Mucosa of gallbladder (tissue), 1 donor: Measurements from ENCODE around the gene DLX1. TPM values are rescaled to one million over a fixed set of nuclear protein-coding genes. Genes with fewer than 3 reads are reported as not detected.
A peak's percentile ranks its signal among the peaks of the same experiment; 100 is the strongest.

ENCODE experiments used
- DNase-seq: peaks from one replicate; pipeline ENCODE4 v3.0.0-alpha.2; 2020; ENCODE audit warnings: low spot score
- total RNA-seq: library from RNA; stranded (reverse); gene quantifications from one replicate; pipeline ENCODE4 v1.2.1, GENCODE V29; 2021
- donor health status: DM: no; HTN: no; CAD: no.

DLX1 gene
- total RNA-seq, 1 donor from 2014 or later: 0.46 TPM

DNA sequence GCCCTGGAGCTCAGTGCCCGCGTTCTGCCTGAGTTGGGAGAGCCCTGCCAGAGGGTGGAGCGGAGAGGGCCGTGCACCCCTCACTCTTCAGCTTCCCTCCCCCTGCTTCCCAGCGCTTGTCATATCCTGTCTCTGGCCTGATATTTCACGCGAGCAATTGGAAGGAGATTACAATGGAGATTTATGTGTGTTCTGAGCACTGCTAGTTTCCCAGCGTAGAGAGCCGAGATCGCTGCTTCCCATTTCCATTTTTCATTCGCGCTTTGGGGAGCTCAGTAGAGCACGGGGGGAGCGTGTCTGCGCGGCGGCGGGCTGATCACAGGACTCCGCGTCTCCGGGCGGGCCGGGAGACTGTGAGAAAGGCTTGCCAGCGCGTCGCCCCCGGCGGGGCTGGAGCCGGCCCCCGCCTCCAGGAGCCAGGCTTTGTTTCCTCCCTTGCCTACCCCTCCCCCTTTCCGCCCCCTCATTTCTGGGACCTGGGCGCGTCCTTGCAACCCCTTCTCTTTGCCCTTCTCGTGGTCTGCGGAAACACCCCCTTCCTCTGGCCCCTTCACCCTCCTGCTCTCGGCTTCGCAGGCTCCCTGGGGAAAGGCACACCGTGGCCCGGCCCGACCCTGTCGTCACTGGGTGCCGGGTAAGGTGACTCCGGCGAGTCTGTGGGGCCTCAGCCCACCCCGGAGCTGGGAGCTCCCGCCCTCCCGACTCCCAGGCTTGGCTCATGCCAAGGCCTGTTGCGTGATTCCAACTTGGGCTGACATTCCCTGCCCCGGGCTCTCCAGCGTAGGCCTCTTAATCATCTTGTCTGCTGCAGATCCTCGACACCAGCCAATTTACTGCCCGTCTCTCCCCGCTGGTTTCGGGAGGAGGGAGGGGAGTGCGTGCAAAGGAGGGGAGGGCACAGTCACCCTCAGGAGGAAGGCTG lies 11.6 kb downstream of the DLX1 start:
- no peak for DNase-seq

DNA sequence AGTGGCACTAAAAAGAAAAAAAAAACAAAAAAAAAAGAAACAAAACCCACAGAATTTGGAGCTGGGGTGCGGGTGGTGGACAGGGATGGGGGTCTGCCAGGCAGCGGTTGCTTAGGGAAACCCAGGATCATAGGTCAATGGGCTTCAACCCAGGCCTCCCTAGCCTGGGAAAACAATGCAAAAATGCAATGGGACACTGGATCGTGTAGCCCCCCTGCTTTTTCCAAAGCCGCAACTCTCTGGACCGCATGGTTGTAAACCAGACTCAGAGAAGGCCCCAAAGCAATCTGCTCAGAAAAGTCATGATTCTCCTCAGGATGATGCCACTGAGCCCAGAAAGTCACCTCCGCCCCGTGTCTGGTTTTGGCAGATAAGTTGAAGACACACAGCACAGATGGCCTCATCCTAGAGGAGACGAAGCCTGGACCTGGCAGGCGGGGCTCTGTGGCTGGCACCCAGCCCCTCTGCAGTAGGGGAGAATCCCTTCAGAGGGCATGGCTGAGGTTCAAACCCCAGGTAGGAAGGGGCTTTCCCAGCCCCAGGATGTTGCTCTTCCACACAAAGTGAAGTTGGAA lies 12.3 kb downstream of the DLX1 start:
- no peak for DNase-seq

GRCh38 chr2:172098287-172098649 lies 13.0 kb downstream of the DLX1 start:
- no peak for DNase-seq

DNA sequence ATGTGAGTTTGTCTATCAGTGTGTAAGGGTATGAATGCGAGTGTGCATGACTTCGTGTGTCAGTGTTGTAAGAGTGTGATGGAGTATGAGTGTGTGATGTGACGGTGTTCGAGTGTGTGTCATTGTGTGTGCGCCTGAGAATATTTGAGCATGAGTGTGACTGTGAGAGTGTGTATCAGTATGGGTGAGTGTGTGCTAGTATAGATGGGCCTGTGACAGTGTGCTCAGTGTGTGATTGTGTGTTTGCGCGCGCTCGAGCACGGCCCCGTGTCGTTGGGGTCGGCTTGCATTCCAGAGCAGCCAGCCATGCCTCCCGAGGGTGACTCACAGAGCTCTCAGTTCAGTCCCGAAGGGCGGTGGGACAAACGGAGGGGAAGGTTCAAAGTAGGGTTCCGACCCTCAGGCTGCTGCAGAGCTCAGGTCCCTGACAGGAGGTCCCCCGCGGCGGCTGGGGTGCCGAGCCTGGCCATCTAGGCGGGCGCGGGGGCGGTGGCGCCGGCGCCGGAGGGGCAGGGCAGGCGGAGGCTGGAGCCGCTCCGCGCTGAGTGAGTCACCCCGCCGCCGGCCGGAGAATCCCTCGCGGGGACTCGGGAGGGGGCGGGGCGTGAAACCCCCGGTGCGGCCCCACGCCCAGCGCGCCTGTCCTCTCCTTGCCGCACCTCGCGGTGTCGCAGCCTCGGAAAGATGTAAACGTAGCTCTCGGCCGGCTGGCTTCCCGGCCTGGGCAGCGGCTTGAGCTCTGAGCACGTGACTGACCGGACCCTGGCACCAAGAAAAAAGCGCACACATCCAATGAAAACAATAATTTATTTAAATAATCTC lies 13.6 kb downstream of the DLX1 start:
- DNase-seq: no peak

- DNase-seq: no peak
These were observed 14.3 kb downstream of the DLX1 start for GRCh38 chr2:172099472-172100079.

DNA sequence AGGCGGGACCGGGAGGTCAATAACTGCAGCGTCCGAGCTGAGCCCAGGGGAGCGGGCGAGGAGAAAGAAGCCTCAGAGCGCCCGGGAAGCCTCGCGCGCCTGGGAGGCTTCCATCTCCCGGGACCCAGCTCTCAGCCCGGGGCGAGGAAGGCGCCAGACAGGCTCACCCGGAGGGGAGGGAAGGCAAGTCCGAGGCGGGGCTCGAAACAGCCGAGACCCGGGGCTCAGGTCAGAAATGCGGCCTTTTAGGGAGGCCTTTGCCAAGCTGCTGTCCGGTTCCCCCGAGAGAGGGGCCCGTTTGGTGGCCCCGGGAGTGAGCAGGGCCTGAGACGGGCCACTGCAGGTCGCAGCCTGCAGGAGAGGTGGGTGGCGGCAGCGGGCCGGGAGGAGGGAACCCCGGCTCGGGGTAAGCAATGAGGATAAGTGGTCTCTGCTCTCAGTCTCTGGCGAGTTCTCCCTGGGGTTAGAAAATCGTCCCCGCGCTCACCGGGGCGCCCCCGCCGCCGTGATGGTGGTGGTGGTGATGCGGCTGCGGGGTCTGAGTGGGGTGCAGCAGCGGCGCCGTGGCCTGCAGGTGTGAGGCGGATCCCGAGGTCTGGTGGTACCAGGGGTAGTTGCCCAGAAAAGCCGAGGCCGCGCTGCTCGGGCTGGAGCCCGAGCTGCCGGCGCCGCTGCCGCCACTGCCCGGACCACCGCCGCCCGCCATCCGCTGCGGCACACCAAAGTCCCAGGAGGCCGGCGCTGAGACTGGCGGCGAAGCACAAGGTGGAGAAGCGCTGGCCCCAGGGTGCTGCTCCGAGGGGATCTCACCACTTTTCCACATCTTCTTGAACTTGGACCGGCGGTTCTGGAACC lies 15.0 kb downstream of the DLX1 start:
- no peak for DNase-seq

- no peak for DNase-seq
These were observed 15.9 kb downstream of the DLX1 start for GRCh38 chr2:172100935-172101820.

DNA sequence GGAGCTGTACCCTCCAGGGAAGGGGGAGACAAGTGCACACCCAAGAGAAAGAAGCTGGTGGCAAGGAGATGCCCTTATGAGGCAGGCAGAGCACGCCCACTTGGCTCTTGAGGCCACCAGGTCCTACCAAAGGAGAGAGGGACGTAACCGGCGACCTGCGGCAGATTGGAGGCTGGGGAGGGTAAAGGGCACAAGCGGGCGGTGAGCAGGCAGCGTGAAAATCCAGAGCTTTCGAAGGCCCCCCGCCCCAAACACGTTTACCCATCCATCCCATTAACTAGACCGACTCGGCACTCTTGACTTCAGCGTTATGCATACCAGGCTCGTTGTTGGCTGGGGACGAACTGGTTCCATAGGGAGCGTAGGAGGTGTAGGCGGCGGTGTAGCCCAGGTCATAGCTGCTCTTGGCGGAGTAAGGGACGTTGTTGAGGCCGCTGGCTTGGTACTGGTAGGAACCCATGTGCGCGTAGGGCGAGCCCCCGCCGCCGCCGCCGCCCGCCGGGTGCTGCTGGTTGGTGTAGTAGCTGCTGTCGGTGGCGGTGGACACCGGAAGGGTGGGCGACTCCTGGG lies 16.6 kb downstream of the DLX1 start:
- DNase-seq: no peak

- peak; percentile 74 for DNase-seq
These were observed 17.4 kb downstream of the DLX1 start, which contains the start of gene DLX2 for GRCh38 chr2:172102391-172103359. Gene DLX2 (minus strand): TSS chr2:172102900. CDS start chr2:172102538, 362 bp downstream.

DNA sequence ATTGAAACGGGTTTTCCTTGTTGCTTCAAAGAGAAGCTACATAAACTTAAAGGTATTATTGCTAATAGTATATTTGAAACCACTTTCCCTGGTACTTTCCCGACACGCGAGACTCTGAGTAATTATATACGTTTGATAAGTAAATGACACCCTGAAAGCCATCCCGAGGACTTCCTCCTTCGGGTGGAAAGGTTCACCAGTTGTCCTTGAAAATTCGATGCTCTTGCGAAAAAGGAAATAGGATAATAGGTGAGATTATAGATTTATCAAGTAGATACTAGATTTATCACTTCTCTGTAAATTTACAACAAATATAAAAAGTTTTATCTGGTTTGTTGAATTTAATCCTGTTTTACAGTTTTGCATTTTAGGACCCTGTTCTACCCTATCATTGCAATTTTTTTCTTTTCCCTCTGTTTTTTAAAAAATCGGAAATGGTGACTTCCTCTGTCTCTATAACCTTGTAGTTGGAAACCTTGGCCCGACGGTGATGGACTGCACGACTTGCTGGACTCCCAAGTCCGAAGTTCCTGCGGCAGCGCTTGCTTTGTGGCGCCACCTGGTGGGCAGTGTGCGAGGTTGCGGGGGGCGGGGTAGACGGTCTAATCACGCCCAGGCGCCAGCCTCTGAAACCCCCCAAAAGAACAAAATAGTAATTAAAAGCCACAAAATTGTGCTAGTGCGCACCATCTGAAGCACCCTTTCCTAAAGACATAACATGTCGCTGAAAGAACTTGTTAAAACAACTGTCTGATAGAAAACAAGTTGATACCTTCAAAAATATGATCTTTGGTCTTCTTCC lies 18.4 kb downstream of the DLX1 start:
- peak; percentile 78 for DNase-seq

- DNase-seq: no peak
These were observed 20.3 kb downstream of the DLX1 start for GRCh38 chr2:172105471-172106107.

DNA sequence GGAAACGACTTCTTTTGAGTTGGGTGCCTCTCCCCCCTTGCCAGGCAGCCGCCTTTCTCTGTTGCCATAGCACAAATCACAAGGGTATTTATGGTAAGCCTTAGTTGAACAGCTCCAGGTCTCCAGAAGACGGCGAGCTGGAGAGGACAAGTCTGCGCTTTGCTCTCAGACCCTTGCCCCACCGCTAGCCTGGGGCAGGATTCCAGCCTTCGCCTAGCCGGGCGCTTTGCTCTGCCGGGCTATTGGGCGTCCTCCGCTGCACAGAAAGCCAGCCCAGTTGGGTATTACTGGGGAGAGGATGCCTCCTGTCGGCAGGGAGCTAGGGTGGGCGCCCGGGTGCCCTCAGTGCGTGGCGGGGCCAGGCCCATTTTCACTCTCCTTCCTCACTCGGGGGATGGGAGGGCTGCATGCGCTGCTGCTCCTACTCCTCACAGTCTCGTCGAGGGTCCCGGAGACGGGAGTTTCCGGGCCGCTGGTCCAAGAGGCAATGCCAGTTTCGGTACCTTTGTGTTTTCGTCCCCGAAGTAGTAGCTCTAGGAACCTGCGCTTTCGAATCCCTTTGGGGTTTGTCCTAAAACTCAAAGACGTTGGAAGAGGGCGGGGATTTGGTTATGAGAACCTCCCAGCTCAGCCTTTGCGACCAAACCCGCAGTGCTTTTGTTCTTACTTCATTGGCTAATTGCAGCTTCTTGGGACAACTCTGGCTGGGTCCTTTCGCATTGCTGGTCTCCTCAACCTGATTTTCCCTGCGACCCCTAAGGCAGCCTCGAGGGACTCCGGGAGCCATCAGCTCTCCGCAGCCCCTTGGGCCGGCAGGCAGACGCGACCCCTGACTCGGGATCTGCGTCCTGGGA lies 21.0 kb downstream of the DLX1 start:
- no peak for DNase-seq

- no peak for DNase-seq
These were observed 22.6 kb downstream of the DLX1 start for GRCh38 chr2:172107690-172108586.

DNA sequence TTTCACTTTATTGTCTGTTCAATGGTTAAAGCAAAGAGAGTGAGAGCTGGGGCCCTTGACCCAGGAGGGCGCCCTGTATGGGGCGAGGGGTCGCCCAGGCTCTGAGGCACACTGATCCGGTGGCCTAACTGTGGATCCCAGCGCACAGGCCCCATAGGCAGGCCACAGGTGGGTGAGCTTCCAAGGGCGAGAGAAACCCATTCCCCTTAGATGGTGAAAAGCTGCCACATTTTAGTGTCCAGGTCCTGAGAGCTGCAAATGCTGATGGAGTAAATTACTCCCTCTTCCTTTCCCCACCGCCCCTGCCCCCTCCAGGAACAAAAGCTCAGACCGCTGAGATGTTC lies 23.3 kb downstream of the DLX1 start:
- no peak for DNase-seq
